Gastrocnemius medialis (tissue), 4 donors: ENCODE results near the gene UNC80.

Source experiments
- POLR2A ChIP-seq, 2 donors: fragments of 450-650 bp; IDR thresholded peaks; one replicate each; pipeline ENCODE4 v1.6.1; 2017; ENCODE audit warnings: antibody characterized with exemption in 2 of 2, mild to moderate bottlenecking in 2 of 2, moderate library complexity in 2 of 2
- TF ChIP-seq, protein P1 (sequence below), 5 experiments: fragments of 450-650 bp in 3 of 5; fragments of 200-600 bp in 2 of 5; sonication (generic) in 2 of 5; IDR thresholded peaks in 4 of 5; conservative IDR thresholded peaks in 1 of 5; 1 replicate in 4 of 5; 2 replicates in 1 of 5; pipeline ENCODE4 v1.5.1; 2016 to 2019; ENCODE audit warnings: antibody characterized with exemption in 5 of 5, mild to moderate bottlenecking in 3 of 5, moderate library complexity in 3 of 5

DNA sequence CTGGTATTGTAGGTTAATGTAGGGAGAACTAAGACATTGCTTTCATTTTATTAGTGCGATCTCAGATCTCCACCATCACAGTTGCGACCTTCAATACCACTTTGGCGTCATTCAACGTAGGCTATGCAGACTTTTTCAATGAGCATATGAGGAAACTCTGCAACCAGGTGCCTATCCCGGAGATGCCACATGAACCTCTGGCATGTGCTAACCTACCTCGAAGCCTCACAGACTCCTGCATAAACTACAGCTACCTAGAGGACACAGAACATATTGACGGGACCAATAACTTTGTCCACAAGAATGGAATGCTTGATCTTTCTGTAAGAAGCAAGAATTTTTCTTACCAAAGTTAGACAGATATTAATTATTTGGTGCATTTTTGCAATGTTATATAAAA lies 47.3 kb downstream of the UNC80 start:
- TF ChIP-seq, protein P1, sequence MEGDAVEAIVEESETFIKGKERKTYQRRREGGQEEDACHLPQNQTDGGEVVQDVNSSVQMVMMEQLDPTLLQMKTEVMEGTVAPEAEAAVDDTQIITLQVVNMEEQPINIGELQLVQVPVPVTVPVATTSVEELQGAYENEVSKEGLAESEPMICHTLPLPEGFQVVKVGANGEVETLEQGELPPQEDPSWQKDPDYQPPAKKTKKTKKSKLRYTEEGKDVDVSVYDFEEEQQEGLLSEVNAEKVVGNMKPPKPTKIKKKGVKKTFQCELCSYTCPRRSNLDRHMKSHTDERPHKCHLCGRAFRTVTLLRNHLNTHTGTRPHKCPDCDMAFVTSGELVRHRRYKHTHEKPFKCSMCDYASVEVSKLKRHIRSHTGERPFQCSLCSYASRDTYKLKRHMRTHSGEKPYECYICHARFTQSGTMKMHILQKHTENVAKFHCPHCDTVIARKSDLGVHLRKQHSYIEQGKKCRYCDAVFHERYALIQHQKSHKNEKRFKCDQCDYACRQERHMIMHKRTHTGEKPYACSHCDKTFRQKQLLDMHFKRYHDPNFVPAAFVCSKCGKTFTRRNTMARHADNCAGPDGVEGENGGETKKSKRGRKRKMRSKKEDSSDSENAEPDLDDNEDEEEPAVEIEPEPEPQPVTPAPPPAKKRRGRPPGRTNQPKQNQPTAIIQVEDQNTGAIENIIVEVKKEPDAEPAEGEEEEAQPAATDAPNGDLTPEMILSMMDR (IDR thresholded peaks at IDR 0.05 in 4 of 5, conservative IDR thresholded peaks at IDR 0.05 in 1 of 5): no peak
- no peak for TF ChIP-seq POLR2A (IDR thresholded peaks at IDR 0.05)
